Measurements from ENCODE around the gene TRIM29.

The TRIM29 gene

DNA sequence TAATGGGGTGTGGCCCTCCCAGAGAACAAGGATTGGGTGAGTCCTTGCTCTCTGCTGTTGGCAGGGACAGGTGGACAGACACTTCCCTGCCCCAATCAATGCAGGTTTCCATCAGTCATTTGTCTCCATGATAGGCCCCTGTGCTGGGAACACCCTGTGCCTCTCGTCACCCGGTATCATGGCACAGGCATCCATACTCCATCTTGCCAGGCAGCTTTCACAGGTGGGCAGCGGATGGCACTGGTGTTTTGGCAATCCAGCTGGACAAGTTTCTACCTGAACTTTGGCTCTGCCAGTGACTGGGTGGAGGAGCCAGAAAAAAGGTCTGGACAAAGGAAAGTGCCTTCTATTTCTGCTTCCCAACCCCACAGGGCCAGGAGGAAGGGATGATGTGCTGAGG, 47.5 kb downstream of the TRIM29 start:
- DNase-seq = no peak

DNA sequence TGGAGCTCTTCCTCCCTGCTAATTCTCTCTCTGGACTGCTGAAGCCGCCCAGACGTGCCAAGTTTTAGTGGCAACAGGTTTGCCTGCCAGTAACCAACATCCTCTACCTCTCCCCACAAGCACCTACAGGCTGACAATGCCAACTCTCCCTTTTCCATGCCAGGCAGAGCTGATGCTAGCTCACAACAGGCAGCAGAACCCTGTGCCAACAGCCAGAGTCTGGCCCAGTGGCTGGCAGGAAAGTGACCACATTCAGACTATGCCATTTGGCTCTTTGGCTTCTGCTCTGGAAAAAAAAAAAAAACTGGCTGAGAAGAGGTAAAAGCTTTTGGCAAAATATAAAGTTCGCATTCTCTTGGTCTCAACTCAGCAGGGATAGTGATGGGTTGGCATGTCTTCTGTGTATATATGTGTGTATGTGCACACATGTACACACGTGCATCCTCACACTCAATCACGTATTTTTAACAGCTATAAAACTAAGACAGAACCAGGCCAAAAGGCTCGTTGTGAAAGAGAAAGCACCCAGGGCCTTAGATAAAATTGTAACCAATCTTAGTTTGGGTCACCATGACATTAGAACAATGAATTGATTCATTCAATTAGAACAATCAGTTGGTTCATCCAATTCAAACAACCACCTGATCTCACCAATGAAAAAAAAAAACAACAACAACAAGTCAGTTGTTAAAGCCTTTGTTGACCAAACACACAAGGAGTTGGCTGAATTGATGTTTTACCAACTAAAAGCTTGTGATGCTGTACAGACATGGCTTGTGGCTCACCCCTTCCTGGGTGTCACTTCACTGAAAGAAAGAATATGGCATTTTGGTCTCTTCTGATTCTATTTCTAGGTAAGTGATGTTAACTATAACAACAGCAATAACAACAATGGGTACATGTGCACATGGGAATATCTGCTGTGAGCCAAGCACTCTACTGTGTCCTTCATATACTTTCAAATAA, 48.6 kb downstream of the TRIM29 start:
- no peak for DNase-seq

DNA sequence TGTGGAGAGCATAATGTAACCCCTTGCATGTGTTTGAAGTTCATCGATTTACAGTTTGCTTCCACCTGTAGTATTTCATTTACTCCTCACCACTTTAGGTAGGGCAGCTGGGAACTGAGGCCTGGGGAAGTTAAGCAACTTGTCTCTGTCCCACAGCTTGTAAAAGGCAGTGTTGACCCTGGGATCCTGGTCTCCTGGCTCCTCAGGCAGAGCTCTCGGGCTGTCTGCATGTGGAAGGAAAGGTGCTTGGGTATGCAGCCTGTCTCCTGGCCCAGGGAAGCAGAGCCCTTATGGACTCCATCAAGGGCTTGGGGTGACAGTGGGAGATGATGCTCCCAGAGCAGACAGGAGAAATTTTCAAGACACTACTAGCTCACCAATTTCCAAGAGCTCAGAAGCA, 49.9 kb downstream of the TRIM29 start:
- DNase-seq = no peak

DNA sequence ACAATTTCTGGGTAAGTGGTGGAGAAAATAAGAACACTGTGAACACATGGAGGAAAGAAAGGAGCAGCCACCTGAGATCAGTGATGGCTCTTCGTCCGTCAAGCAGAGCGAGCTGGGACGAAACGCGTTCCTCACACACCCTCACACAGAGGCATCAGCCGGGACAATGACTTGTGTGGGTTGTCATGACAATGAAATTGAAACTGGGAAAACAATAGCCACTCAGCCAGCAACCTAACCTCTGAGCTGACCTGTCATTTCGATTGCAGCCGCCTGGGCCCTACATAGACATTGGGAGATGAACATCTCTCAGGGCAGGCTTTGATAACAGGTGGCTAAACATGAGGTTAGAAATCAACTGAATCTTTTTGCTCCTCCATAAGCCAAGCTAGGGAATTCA, 51.3 kb downstream of the TRIM29 start:
- no peak for DNase-seq

DNA sequence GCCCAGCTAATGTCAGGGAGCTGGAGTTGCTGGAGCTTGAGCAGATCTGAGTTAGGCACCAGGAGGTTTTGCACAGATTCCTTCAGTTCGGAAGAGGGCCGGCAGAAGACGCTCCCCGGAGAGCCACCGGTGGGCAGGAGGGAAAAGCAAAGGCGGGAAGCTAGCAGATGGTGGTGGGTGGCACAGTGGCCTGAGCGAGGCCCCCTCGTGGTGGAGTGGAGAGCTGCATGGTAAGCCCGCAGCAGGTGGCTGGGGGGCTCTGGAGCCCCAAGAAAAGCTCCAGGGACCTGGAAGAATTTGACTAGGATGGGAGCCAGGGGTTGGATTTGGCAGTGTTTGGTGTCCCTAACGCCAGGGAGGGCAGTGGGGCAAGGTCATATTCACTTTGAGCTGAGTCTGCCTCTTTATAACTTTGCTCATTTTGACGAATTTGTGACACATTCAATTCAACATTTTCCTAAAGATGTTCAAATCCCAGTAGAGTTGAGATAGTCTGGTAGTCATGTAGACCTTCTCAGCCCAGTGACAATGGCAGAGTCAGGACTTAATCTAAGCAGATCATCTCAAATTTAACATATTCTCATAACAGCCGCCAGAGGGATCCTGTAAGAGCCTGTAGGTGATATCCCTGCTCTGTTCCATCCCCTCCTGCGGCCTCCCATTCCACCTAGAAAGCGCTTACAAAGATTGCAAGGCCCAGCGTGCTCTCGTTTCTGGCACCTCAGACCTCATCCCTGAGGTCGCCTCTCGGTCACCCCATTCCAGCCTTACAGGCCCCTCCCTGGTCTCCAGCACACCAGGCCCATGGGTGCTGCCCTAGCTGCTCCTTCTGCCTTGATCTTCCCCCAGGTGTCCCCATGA, 57.9 kb downstream of the TRIM29 start:
- no peak for DNase-seq

DNA sequence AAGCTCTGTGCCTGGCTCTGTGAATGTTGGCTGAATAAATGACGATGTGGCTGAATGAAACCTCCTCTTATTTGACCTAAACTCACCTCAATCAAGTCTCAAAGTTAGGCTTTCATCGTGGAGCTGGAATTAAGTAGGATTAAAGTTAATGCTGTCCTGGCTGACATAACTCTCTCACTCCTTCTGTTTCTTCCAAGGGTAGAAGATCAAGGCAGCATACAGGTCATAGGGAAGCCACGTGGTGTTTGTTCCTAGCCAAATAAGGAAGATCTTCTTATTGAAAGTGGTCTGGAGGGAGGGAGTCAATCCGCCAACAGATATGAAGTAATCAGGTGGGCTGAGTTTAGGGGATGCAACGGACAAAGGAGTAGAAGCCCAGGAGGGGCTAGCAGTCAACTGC, 59.5 kb downstream of the TRIM29 start:
- peak; percentile 96 for DNase-seq

DNA sequence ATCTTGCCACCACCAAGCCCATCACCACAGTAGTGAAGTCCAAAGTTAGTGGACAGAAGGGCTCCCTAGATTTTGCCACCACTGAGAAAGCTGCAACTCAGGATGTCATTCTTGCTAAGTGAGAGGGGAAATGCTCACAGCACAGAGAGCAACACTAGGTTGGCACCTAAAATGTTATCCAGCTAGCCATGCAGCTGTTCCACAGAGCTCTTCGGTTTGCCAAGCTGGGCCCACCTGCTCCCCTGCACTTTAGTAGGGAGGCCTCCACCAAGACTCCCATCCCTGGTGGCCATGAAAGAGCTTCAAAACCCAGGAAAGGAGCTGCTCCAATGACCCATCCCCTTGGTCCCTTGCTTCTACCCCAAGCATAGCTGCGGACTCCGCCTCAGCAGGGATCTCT, 63.8 kb downstream of the TRIM29 start:
- no peak for DNase-seq

DNA sequence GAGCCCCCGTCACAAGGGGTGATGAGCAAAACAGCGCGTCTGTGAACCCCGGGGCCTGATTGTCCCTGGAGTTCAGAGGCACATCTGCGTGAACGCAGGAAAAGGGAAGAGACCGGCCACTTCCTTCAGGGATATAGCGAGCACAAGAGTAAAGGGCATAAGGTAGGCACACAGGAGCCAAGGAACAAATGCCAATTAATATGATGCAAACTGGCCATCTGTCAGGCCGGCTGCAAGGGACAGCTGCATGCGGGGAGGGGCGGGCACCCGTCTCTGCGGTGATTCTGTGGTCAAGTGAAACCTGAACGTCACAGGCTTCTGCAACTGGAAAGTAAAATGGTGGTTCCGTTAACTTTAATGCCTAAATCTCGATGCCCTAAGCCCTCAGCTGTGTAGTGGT, 64.7 kb downstream of the TRIM29 start:
- DNase-seq = peak; percentile 80

DNA sequence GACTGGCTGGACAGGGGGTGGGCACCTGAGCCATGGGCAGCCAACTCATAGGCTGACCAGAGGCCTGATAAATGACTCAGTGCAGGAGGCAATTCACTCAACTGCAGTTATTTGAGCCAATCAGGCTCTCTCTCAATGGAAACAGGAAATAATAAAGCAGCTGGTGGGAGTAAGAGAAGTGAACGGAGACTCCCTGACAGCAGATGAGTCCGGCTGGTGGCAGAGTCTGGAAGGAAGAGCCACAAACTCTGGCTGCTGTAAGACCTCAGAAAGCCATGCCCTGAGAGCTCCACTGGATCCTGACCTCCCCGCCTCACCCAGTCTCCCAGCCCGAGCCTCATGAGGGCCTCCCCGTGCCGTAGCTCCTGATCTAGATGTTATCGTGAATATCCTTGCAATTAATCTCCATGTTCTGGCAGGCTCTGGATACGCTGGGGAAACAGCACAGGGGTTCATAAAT, 69.8 kb downstream of the TRIM29 start:
- DNase-seq = peak; percentile 63

DNA sequence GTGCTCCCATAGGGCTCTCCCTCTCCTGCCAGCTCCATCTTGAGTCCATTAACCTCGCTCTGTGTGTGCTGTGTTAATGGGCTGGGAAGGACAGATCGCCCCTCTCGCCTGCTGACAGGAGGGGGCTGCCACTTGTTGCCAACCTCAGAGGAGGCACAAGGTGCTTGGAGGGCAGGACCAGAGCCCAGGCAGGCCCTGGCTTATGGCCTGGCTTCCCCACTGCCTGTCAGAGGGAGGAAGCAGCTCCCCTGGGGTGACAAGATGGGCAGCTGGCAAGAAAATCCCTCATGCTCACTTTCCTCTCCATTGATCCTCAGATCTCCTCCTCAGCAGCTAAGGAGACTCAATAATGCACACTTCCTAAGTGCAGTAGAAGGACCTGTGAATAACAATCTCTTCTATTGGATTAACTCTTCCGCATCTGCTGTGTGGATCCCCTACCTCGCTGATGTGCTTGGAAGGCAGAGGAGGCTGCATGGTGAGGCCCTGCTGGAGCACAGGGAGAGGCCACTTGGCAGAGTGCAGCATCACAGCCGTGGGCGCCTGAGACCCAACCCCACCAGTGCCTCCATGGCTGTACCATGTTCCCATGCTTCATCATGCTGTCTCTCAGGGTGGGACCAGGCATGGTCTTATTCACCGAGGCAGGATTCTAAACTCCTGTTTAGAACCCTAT, 70.3 kb downstream of the TRIM29 start:
- DNase-seq = peak; percentile 96

DNA sequence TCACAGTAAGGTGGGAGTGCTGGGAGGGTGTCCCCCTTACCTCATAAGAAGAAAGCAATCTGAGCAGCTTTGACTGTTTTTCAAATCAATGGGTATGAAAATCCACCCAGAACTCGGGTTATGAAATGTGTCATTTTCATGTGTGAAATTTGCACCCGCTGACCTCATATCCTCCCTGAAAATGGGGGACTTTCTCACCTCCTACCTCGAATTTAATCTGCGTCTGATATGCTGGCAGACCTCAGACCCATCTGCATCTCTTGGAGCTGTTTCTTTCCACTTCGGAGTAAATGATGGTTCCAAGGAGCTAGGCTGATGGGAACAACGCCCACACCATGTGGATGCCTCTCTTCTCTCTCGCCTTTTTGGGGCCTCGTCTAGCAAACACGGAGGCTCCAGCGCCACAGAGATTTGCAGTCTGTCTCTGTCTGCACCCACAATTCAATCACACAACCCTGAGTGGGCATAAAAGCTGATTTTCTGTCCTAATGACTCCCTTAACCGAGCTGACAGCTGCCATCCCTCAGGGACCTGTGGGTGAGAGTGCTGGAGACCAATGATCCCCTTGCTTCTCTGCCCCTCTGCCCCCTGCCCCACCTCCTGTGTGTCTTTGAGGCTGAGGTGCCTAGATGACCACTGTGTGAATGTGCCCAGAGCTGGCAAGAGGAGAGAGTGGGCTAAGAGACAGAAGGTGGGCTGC, 71.0 kb downstream of the TRIM29 start:
- DNase-seq = peak; percentile 56

DNA sequence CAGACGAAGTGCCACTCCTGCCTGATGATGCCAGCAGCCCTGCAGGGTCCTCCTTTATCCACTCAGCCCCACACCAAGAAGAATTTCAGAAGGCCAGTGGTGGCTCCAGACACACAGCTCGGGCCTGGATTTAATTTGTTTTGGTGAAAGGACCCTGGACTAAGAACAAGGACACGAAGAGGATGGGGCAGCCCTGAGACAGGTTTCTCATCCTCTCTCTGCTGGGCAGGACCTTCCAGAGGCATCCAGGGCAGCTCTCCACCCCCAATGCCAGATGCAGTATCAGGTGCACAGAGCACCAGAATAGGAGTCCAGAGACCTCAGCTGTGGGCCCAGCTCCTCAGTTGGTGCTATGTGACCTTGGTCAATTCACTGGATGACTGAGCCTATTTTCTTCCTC, 72.0 kb downstream of the TRIM29 start:
- DNase-seq = no peak

DNA sequence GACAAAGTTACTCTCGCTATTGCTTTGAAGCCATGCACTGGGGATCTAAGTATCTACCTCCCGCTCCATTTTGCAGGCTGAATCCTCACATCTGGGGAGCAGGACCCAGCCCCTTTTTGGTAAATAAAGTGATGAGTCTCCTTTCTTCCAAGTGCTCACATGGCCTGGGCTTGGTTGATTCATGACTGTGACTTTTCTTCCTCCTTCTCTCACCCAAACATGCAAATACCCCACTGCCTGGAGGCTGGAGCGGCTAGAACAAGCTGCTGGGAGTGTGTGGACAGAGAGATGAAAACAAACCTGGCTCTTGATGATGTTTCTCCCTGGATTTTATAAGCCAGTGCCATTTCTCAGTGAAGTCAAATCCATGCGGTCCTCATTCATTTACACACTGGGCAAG, 72.7 kb downstream of the TRIM29 start:
- DNase-seq = no peak

DNA sequence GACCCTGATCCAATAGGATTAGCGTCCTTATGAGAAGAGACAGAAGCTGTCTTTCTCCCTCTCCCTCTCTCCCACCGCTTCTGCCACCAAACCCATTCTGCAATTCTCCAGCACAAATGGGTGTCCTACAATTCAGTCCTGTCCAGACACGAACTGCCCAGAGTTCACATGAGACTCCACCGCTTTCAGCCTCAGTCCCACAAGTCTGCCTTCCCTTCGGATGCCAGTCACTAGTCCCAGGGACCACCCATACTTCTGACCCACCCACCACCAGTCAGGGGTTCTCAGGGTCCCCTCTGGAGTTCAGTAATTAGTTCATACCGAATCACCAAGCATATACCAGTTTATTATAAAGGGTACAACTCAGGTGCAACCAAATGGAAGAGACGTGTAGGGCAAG, 73.6 kb downstream of the TRIM29 start:
- DNase-seq = no peak

DNA sequence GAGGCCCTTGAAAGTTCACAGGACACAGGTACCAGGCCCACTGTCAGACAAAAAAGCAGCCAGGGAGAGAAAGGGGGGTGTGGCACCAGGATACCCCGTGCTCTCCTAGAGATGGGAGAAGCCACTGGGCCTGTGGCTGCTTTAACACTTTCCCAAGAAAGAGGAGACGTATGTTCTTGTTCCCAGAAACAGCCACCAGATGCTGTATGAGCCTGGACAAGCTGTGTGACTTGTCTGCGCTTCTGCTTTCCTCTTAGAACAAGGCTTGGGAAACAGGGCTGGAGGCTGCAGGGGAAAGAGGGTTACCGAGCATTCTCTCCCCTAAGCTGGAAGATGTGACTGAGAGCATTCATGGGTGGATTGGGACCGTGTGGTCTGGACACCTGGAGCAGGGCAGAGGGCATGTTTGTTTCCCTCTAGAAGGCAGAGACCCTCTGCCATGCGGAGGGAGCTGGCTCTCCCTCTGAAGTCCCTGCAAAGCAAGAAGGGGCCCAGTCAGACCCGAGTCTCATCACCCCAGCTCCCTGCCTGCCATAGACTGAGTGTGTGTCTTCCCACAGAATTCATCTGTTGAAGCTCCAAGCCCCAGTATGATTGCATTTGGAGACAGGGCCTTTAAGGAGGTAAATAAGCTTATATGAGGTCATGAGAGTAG, 74.1 kb downstream of the TRIM29 start:
- peak; percentile 94 for DNase-seq

DNA sequence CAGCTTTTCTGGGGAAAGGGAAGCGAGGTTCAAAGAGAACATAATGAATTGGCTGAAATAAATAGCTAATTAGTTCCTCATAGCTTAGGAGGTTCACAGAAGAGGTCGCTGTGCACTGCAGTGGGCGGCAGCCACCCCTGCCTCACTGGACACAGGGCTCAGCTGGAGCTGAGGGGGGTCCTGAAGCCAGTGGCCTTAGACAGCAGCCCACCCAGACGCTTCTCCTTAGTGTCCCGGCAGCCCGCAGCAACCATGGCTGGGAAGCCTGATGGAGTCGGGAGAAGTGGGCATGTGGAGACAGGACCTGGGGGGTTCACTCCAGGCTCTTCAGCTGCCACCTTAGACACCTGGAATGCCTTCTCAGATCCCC, 75.4 kb downstream of the TRIM29 start:
- DNase-seq = no peak

DNA sequence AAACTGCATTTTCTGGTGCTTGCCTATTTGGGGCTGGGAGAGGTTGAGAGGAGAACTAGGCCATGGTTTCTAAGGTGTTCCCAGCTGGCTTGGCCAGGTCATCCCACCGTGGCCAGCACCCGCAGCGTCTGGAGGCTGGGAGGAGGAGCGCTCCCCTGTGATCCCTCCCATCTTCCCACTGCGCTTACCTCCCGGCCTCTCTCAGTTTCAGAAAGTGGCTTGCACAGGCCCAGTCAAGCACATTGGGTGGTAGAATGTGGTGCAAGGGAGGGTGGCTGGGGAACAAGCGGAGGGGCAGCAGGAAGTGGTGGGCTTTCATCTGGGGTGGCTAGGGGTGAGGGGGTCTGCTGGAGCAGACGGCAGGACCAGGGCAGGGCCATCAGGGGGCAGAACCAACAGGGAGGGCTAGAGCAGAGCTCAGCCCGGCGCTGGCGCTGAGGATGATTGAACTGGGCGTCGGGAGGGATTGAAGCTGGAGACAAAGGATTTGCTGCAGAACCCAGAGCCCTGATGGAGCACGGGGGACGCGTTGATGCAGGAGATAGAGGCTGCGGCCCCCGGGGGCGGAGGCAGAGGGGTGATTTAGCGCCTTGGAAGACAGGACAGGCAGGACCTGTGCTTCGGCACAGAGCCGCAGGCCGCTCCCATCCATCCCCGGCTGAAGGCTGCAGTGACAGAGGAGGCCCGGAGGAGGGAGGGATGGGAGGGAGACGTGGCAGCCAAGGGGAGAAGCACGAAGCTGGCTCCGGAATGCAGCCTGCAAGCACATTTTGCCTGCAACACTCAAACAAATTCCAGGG, 76.0 kb downstream of the TRIM29 start:
- DNase-seq = peak; percentile 19

All from NCI-H82 (cell line).